ENCODE data around the gene LY6G5B.
A peak's percentile ranks its signal among the peaks of the same experiment; 100 is the strongest.

LY6G5B gene

GRCh38 chr6:31713465-31713864, 43.7 kb downstream of the LY6G5B start:
- Histone ChIP-seq H3K36me3 (ENCODE audit: control insufficient read depth in 1 of 2, insufficient read depth in 2 of 2, low read length in 2 of 2) (no peaks in the 10 kb centered on the region), H4K12ac (ENCODE audit: low read depth, low read length) (no peak overlapping the region), H3K14ac (ENCODE audit: low read length) (no peak overlapping the region), H3K23ac (ENCODE audit: low read length) (no peak overlapping the region), H2AK5ac (ENCODE audit: low read length) (no peak overlapping the region), H3K27ac (ENCODE audit: low read depth, low read length) (no peak overlapping the region), H3K4ac (ENCODE audit: low read depth, low read length) (no peak overlapping the region), H3K18ac (ENCODE audit: low read length) (no peak overlapping the region), H2BK12ac (ENCODE audit: low read length) (no peak overlapping the region), H3K4me1 (ENCODE audit: control insufficient read depth in 1 of 2, insufficient read depth in 2 of 2, low read length in 2 of 2) (peaks cover 17 to 20% of the 10 kb centered on the region in 2 experiments), H3K4me3 (ENCODE audit: low read depth, low read length) (no peak overlapping the region), H3K9me3 (ENCODE audit: insufficient read depth, low read depth, low read length) (no peaks in the 10 kb centered on the region), H2BK120ac (ENCODE audit: insufficient read depth, low read length, poor library complexity) (peak overlapping the region; percentile 52), H3K79me2 (ENCODE audit: control insufficient read depth, insufficient read depth, low read length, poor library complexity) (no peaks in the 10 kb centered on the region), H3K9ac (ENCODE audit: low read length) (no peak overlapping the region), H2AFZ (ENCODE audit: insufficient read depth, low read length, poor library complexity) (peak overlapping the region; percentile 84), H2BK5ac (ENCODE audit: low read depth, low read length, poor library complexity) (no peak overlapping the region), H4K8ac (ENCODE audit: low read depth, low read length) (peak overlapping the region; percentile 70), H3K27me3 (ENCODE audit: insufficient read depth, low read length) (no peaks in the 10 kb centered on the region), H4K91ac (ENCODE audit: low read depth, low read length) (peak overlapping the region; percentile 70), H3K4me2 (ENCODE audit: low read length) (no peak overlapping the region), H3K79me1 (ENCODE audit: low read length) (peaks cover 5% of the 10 kb centered on the region)
- WGBS (ENCODE audit: extremely low coverage, insufficient coverage, insufficient read length) = no CpG with 5 or more reads among the region's 4 CpGs
- DNase-seq = no peak

GRCh38 chr6:31713991-31714684, 44.4 kb downstream of the LY6G5B start:
- Histone ChIP-seq H3K79me1 (ENCODE audit: low read length) (peaks cover 5% of the 10 kb centered on the region), H3K4me2 (ENCODE audit: low read length) (no peak overlapping the region), H3K4me1 (ENCODE audit: control insufficient read depth in 1 of 2, insufficient read depth in 2 of 2, low read length in 2 of 2) (peaks cover 24 to 27% of the 10 kb centered on the region in 2 experiments), H3K23ac (ENCODE audit: low read length) (no peak overlapping the region), H3K4ac (ENCODE audit: low read depth, low read length) (no peak overlapping the region), H3K9ac (ENCODE audit: low read length) (no peak overlapping the region), H3K14ac (ENCODE audit: low read length) (peak overlapping the region; percentile 21), H3K4me3 (ENCODE audit: low read depth, low read length) (no peak overlapping the region), H3K79me2 (ENCODE audit: control insufficient read depth, insufficient read depth, low read length, poor library complexity) (no peaks in the 10 kb centered on the region), H3K9me3 (ENCODE audit: insufficient read depth, low read depth, low read length) (no peaks in the 10 kb centered on the region), H3K36me3 (ENCODE audit: control insufficient read depth in 1 of 2, insufficient read depth in 2 of 2, low read length in 2 of 2) (no peaks in the 10 kb centered on the region), H3K18ac (ENCODE audit: low read length) (peak overlapping the region; percentile 46), H4K8ac (ENCODE audit: low read depth, low read length) (peak overlapping the region; percentile 70), H4K91ac (ENCODE audit: low read depth, low read length) (peak overlapping the region; percentile 70), H3K27ac (ENCODE audit: low read depth, low read length) (no peak overlapping the region), H4K12ac (ENCODE audit: low read depth, low read length) (peak overlapping the region; percentile 63), H3K27me3 (ENCODE audit: insufficient read depth, low read length) (no peaks in the 10 kb centered on the region), H2BK12ac (ENCODE audit: low read length) (peak overlapping the region; percentile 3), H2BK5ac (ENCODE audit: low read depth, low read length, poor library complexity) (no peak overlapping the region), H2AFZ (ENCODE audit: insufficient read depth, low read length, poor library complexity) (peak overlapping the region; percentile 84), H2BK120ac (ENCODE audit: insufficient read depth, low read length, poor library complexity) (peak overlapping the region; percentile 52), H2AK5ac (ENCODE audit: low read length) (peak overlapping the region; percentile 15)
- no CpG with 5 or more reads among the region's 5 CpGs for WGBS (ENCODE audit: extremely low coverage, insufficient coverage, insufficient read length)
- no peak for DNase-seq

GRCh38 chr6:31715022-31715958, 45.5 kb downstream of the LY6G5B start, which contains the start of gene LY6G6D:
LY6G6D (plus strand) TSS chr6:31715348; CDS start chr6:31715356, 8 bp downstream.
- Histone ChIP-seq H4K12ac (ENCODE audit: low read depth, low read length) (peak within 1 kb of the TSS; percentile 12), H4K91ac (ENCODE audit: low read depth, low read length) (peak within 1 kb of the TSS; percentile 70)

GRCh38 chr6:31717499-31718222, 47.9 kb downstream of the LY6G5B start:
- no peaks in the 10 kb centered on the region for H3K9me3 ChIP-seq (ENCODE audit: insufficient read depth, low read depth, low read length)
- no peak overlapping the region for H3K14ac ChIP-seq (ENCODE audit: low read length)
- no peak overlapping the region for H3K9ac ChIP-seq (ENCODE audit: low read length)
- no peak overlapping the region for H3K18ac ChIP-seq (ENCODE audit: low read length)
- no peaks in the 10 kb centered on the region for H3K79me2 ChIP-seq (ENCODE audit: control insufficient read depth, insufficient read depth, low read length, poor library complexity)
- no peak overlapping the region for H2AK5ac ChIP-seq (ENCODE audit: low read length)
- peak overlapping the region; percentile 56 for H4K91ac ChIP-seq (ENCODE audit: low read depth, low read length)
- H3K27ac ChIP-seq (ENCODE audit: low read depth, low read length) = peak overlapping the region; percentile 23
- peak overlapping the region; percentile 34 for H2BK12ac ChIP-seq (ENCODE audit: low read length)
- H2AFZ ChIP-seq (ENCODE audit: insufficient read depth, low read length, poor library complexity) = no peak overlapping the region
- no peak overlapping the region for H3K4me3 ChIP-seq (ENCODE audit: low read depth, low read length)
- H3K4me1 ChIP-seq (ENCODE audit: control insufficient read depth in 1 of 2, insufficient read depth in 2 of 2, low read length in 2 of 2) = peaks cover 27 to 29% of the 10 kb centered on the region in 2 experiments
- DNase-seq = peak; percentile 86 to 87
- no peak overlapping the region for H2BK5ac ChIP-seq (ENCODE audit: low read depth, low read length, poor library complexity)
- no peaks in the 10 kb centered on the region for H3K36me3 ChIP-seq (ENCODE audit: control insufficient read depth in 1 of 2, insufficient read depth in 2 of 2, low read length in 2 of 2)
- H2BK120ac ChIP-seq (ENCODE audit: insufficient read depth, low read length, poor library complexity) = no peak overlapping the region
- no CpG with 5 or more reads among the region's 10 CpGs for WGBS (ENCODE audit: extremely low coverage, insufficient coverage, insufficient read length)
- no peak overlapping the region for H4K12ac ChIP-seq (ENCODE audit: low read depth, low read length)
- H3K23ac ChIP-seq (ENCODE audit: low read length) = no peak overlapping the region
- H4K8ac ChIP-seq (ENCODE audit: low read depth, low read length) = no peak overlapping the region
- H3K27me3 ChIP-seq (ENCODE audit: insufficient read depth, low read length) = no peaks in the 10 kb centered on the region
- H3K4me2 ChIP-seq (ENCODE audit: low read length) = no peak overlapping the region
- no peak overlapping the region for H3K4ac ChIP-seq (ENCODE audit: low read depth, low read length)
- H3K79me1 ChIP-seq (ENCODE audit: low read length) = peaks cover 5% of the 10 kb centered on the region

More at GRCh38 chr6:31715022-31715958, 45.5 kb downstream of the LY6G5B start, which contains the start of gene LY6G6D:
- Histone ChIP-seq H3K4me1 (ENCODE audit: control insufficient read depth in 1 of 2, insufficient read depth in 2 of 2, low read length in 2 of 2) (peaks cover 27 to 29% of the 10 kb centered on the region in 2 experiments), H2BK12ac (ENCODE audit: low read length) (peak within 1 kb of the TSS; percentile 3), H3K79me1 (ENCODE audit: low read length) (peaks cover 5% of the 10 kb centered on the region), H2BK120ac (ENCODE audit: insufficient read depth, low read length, poor library complexity) (peak within 1 kb of the TSS; percentile 11), H3K27me3 (ENCODE audit: insufficient read depth, low read length) (no peaks in the 10 kb centered on the region), H3K36me3 (ENCODE audit: control insufficient read depth in 1 of 2, insufficient read depth in 2 of 2, low read length in 2 of 2) (no peaks in the 10 kb centered on the region), H3K4ac (ENCODE audit: low read depth, low read length) (no peak within 1 kb of the TSS), H3K18ac (ENCODE audit: low read length) (no peak within 1 kb of the TSS), H2AK5ac (ENCODE audit: low read length) (peak within 1 kb of the TSS; percentile 15), H3K79me2 (ENCODE audit: control insufficient read depth, insufficient read depth, low read length, poor library complexity) (no peaks in the 10 kb centered on the region), H3K4me3 (ENCODE audit: low read depth, low read length) (no peak within 1 kb of the TSS), H3K27ac (ENCODE audit: low read depth, low read length) (no peak within 1 kb of the TSS), H3K14ac (ENCODE audit: low read length) (no peak within 1 kb of the TSS), H3K9me3 (ENCODE audit: insufficient read depth, low read depth, low read length) (no peaks in the 10 kb centered on the region), H3K23ac (ENCODE audit: low read length) (no peak within 1 kb of the TSS), H2BK5ac (ENCODE audit: low read depth, low read length, poor library complexity) (no peak within 1 kb of the TSS), H3K9ac (ENCODE audit: low read length) (peak within 1 kb of the TSS; percentile 44), H2AFZ (ENCODE audit: insufficient read depth, low read length, poor library complexity) (peak within 1 kb of the TSS; percentile 84), H4K8ac (ENCODE audit: low read depth, low read length) (peak within 1 kb of the TSS; percentile 70), H3K4me2 (ENCODE audit: low read length) (no peak within 1 kb of the TSS)
- DNase-seq = no peak
- WGBS (ENCODE audit: extremely low coverage, insufficient coverage, insufficient read length) = no CpG with 5 or more reads among the region's 16 CpGs

Data from trophoblast cell (in vitro differentiated cells and primary cell).